Sciatic nerve (tissue), 2 donors: ENCODE results near the gene SLC17A6. TPM values are rescaled to one million over a fixed set of nuclear protein-coding genes. Genes with fewer than 3 reads are reported as not detected.
A peak's percentile ranks its signal among the peaks of the same experiment; 100 is the strongest.

Source experiments
- ATAC-seq: fragments of 200-7000 bp; cut with Tn5 transposase; one replicate; pipeline ENCODE4 v1.9.1; 2020; ENCODE audit warnings: mild to moderate bottlenecking, moderate library complexity
- DNase-seq: peaks from one replicate; pipeline ENCODE4 v3.0.0-alpha.2; 2020; ENCODE audit warnings: low spot score
- intact Hi-C: fragments of 100-400 bp; cut with DNase I; formaldehyde crosslinking; loops from one replicate; pipeline ENCODE4 v1.14.2; 2022
- total RNA-seq: library from RNA; stranded (reverse); fragmentation: NEBNext Ultra II Directional; extraction: Animal tissue kit (Norgen Biotek cat#: 25700); gene quantifications from one replicate; pipeline ENCODE4 v1.2.1, GENCODE V29; 2021
- donor health status: DM: no; HTN: no; CAD: no.
- donor health status: DM: no; HTN: no; CAD: no.

Gene SLC17A6
- total RNA-seq, 1 donor from 2014 or later: not detected

DNA sequence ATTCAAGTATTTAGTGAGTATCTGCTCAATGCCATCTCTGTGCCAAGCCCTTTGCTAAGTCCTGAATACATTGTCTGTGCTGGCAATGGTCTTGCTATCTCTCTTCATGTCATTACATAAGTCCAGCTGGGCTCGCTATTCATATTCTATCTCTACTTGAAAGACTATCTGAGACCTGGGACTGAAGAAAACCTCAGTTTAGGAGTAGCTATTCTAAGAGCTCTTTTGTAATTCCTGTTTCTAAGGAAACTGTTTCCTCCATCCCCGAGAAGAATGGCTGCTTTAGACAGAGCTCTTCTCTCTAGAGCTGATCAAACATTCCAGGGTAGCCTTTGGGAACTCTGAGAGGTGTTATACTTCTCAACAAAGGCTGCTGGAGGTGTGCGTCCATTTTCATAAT is 33.0 kb downstream of the SLC17A6 start:
- ATAC-seq (no peak), DNase-seq (no peak)
- intact Hi-C loops: no loop called here

DNA sequence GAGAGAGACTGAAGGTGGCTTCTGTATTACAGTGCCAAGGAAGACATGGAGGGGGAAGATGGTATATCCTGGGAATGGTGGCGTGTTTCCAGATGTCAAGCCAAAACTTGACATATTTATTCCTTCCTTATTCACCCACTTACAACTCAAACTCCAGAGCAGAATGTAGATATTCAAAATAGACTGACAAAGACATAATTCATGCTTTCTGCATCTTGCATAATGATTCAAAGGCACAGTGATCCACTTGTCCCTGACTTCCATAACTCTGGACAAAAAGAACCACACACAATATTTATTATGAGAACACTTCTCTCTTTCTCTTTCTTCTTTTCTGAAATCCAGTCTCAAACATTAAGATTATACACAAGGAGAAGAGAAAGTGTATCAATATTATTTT is 48.9 kb downstream of the SLC17A6 start:
- no peak for DNase-seq
- no peak for ATAC-seq
- intact Hi-C loops: no loop called here

DNA sequence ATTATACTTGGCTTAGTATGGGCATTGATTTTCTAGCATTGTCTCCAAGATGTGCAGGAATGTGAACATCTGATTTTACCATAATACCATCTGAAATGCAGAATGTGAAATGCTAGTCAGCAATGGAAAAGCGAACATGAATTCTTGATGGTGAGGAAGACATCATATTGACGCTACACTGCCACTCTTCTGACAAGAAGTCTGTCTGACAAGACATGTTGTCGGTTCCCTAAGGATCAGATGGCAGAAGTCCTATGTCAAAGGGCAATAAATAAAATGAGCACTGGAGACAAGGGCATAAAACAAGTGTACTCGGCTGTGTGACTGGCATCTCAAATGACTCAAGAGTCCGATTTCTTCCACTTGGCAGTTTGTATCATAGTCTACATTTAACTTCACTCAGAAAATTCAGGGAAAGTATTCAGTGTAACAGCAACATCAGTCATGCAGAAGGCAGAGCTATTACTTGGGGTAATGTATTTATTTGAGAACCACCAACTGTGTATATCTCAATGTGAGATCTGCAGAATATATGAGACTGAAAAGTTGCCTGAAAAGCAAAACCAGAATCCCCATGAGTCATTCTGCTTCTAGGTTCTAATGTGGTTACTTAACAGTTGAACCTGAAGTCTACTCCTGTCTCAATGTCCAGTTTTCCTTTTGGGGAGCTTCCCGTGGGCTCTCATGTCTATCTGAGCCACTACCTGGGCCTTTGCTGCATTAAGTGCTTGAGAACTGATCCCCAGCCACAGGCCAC is 51.5 kb downstream of the SLC17A6 start:
- no peak for DNase-seq
- intact Hi-C loops: no loop called here
- no peak for ATAC-seq

DNA sequence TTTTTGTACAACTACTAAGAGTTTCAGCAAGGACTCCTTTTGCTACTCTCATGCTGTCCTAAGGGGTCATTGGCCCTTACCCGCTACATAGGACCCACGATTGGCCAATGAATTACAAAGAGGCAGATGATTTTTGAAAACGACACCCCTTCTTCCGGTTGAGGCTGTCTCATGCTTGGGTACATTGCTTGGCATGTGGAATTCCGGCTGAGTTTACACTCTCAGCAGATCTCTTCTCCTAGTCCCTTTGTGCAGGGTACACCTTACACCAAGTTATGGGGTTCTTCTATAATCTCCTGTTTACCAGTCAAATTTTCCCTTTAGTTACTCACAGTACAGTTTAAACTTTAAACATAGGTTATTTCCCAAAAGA is 52.1 kb downstream of the SLC17A6 start:
- ATAC-seq (no peak), DNase-seq (no peak)
- intact Hi-C loops: no loop called here

DNA sequence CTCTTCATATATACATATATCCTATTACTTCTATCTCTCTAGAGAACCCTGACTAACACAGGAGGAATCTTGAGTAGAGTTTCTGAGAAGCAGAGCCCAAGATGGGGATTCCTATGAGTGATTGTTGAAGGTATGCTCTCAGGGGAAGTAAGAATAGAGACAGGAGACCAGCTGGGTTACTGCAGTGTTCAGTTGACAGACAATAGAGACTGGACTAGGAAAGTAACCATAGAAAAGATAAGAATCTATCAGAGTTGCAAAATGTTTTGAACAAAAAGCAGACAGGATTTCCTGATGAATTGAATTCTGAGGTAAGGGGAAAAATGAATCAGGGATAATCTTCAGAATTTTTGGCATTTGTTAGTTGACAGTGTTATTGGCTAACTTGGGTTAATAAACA is 54.4 kb downstream of the SLC17A6 start:
- intact Hi-C loops: no loop called here
- DNase-seq (no peak), ATAC-seq (no peak)

DNA sequence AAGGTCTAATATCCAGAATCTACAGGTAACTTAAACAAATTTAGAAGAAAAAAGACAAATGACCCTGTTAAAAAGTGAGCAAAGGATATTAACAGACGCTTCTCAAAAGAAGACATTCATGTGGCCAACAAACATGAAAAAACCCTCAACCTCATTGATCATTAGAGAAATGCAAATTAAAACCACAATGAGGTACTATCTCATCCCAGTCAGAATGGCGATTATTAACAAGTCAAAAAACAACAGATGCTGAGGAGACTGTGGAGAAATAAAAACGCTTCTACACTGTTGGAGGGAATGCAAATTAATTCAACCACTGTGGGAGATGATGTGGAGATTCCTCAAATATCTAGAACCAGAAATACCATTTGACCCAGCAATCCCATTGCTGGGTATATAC is 67.2 kb downstream of the SLC17A6 start:
- intact Hi-C loops: no loop called here
- DNase-seq (no peak), ATAC-seq (no peak)

DNA sequence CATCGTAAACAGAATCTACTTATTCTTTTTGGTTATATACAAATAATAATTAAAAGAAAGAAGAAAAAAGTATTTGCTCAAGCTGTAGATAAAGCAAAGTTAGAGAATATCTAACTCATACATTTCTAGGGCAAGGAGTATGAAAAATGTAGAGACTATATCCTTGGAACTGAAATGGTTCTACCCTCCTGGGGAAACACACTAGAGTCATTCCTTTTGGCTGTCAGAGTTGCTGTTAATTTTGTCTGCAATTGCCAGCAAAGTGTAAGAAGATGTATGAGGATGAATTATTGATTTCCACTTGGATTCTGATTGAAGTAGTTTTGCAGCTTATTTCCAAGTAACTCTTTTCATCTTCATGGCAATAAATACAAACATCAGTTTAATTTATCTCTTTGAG is 69.1 kb downstream of the SLC17A6 start:
- ATAC-seq (no peak), DNase-seq (no peak)
- intact Hi-C loops: no loop called here

DNA sequence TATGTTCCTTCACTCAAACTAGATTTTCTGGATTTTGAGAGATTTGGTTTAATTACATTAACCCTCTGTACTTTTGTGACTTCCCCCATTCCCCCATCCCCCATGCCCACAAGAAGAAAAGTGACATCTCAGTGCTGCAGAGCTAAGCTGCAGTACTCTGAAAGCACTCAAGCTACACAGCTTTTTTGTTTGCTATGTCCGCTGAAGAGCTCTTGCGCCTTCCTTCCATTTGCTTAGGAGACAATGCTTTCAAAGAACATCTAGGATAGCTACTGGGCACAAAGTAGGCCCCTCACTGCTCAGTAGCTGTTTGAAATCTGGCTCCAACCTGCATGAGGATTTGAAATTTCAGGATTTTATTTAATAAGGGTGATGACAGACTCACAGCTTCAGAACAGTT is 69.7 kb downstream of the SLC17A6 start:
- intact Hi-C loops: no loop called here
- ATAC-seq: no peak
- DNase-seq: no peak

DNA sequence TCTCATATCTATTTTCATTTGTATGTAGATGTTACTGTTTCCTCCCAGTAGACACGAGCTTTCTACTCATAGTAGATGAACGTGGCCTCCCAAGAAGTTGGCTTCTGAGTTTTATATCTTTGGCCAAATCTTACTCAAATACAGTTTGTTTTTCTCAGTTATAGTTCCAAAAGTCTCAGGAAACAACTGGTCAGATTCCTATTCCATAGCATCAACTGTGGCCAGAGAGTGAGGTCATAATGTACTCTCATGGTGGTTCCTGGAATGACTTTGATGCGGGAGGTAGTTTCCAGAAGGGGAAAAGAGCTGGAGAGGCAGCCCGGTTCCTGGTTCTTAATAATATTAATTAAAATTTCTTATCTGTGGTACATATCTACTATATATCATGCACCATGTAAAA is 77.3 kb downstream of the SLC17A6 start:
- peak; percentile 39 for ATAC-seq
- intact Hi-C loops: no loop called here
- no peak for DNase-seq

DNA sequence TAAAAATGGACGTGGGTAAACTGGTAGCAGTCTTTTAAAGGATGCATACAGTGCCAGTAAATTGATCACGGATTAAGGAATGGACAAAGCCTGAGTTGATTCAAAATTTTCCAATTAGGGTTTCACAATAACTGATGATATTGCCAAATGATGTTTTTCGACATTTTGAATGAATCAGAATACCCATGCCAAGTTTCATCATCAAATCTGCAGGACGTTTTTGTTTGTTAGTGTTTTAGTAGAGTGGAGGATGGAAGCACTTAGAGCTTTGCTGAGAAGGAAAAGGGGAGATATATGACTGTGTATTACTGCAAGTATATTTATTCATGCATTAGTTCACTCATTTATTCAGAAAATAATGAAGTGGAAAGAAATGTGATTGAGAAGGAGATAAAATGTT is 78.3 kb downstream of the SLC17A6 start:
- DNase-seq (no peak), ATAC-seq (peak; percentile 78)
- intact Hi-C loops: no loop called here

DNA sequence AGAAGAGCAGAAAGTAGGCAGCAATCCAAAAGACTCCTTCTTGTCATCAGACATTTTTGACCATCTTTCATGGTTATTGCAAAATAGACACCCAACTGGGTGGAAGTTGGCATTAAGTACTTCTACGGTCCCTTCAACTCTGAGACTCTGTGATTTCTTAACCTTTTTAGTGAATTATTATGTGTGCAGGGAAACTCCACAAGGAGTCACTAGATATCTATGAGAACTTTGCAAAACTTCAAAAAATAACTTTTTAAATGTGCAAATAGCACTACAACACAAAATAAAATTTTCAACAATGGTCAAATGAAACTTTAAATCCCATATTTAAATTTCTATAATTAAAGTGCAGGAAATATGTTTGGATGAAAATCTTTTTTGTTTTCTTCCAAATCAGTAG is 88.7 kb downstream of the SLC17A6 start:
- intact Hi-C loops: no loop called here
- ATAC-seq (no peak), DNase-seq (no peak)

Other genes with a start within 250 kb of the SLC17A6 start
- gene ANO5, start 145.3 kb upstream of the SLC17A6 start, total RNA-seq: 1.2 TPM